DLD1 (cell line): ENCODE data around the gene NRXN2.

Experiments used
- in situ Hi-C: cut with HindIII; loops from 2 replicates; pipeline ENCODE4 v1.10.0; 2017; ENCODE audit warnings: low sequenced_read_pairs

NRXN2 gene

DNA sequence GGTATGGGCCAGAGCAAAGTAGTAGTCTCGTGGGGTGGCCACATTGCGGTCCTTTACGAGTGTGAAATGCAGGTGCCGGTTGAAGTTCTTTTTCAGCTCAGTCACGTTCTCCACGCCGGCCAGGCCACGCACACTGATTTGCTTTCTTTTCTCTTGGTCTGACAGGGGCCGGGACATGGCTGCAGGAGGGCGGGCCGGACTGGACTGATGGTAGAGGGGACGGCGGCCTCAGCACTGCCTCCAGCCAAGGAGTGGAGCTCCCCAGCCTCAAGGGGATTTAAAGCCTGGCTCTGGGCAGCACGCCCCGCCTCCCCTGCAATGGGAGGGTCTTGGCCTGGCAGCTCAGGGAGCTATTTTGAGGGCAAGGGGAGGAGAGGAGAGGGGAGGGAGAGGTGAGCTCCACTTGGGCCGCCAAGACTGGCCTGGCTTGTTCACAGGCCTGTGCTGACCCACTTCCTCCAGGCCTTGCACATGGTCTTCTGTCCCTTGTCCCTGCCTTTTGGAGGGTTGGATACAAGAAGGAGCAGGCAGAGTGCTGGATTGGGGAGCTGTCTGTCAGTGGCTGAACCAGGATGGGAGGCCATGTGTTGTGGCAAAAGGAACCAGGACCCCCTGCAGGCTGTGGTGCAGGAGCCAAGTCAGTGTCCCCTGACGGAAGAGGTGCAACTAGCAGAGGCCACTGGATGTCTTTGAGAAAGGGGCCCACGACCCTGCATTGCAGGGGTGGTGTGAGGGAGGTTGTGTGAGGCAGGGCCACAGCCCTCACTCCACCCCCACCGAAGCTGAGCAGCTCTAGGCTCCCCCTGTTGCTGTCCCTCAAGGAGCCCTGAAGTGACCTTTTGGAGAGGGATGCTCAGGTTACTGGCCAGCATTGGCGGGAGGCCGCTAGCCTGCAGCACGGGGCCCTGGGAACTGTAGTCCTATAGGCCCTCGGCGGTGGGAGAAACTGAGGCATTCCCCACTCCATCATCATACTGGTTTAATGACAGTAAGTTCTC is 37.0 kb upstream of the NRXN2 start, which contains the start of gene PYGM:
TSS of gene PYGM (minus strand) at position 253 of the 998 bp plus-strand sequence. CDS start at position 177, 76 bp downstream.
- in situ Hi-C loops = loop anchor here (10.0 kb wide), 1 partner anchor 45 kb away; no protein-coding TSS in a partner anchor

DNA sequence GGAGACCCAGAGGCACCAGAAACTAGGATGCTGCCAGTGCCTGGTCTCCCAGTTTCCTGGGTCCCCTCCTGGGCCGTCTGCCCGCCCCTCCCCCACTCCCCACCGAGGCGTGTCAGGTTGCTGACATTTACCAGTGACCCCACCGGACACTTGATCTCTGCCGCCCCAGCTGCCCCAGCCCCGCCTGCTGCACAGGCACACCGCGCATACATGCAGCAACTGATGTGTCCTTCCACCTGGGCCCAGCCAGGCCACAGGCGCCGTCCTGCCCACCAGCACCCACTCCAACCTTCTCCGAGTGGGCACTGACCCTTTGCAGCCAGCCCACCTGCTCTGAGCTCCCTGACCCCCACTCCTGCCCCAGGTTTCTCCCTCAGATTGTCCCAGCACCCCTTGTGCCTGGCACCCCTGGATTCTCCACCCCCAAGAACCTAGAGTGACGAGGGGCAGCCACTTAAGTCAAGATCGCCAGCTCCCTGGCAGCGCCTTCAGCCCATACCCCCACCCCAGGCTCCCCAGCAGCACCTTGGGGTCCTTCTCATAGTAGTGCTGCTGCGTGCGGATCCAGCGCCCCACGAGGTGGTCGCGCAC is 36.2 kb upstream of the NRXN2 start:
- in situ Hi-C loops = no loop called here

DNA sequence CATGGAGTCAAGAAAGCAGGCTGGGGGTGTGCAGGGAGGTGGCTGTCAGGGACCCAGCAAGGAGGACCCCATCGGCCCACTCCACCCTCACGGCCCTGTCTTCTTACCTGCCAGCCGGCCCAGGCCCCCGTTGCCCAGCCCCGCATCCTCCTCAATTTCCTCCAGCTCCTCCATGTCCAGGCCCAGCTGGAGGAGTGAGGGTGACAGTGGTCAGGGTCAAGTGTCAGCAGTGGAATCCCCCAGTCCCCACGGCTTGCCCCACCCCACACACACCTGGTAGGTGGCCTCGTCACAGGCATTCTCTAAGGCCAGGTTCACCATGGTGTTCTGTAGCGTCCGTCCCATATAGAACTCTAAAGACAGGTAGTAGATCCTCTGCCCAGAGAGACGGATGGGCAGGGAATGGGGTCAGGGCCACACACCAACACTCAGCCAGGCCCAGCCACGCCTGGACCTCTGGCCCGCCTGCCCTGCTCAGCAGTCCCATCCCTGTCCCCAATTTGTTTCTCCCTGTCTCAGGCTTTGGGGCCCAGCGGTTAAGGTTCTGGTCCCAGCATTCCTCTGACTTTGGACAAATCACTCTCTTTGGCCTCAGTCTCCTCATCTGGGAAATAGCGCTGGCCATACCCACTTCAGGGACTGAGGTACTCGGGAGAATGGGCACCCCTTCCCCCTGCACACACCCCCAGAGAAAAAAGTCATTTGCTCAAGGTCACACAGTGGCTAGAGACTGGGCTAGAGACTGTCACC is 35.5 kb upstream of the NRXN2 start:
- in situ Hi-C loops = no loop called here

DNA sequence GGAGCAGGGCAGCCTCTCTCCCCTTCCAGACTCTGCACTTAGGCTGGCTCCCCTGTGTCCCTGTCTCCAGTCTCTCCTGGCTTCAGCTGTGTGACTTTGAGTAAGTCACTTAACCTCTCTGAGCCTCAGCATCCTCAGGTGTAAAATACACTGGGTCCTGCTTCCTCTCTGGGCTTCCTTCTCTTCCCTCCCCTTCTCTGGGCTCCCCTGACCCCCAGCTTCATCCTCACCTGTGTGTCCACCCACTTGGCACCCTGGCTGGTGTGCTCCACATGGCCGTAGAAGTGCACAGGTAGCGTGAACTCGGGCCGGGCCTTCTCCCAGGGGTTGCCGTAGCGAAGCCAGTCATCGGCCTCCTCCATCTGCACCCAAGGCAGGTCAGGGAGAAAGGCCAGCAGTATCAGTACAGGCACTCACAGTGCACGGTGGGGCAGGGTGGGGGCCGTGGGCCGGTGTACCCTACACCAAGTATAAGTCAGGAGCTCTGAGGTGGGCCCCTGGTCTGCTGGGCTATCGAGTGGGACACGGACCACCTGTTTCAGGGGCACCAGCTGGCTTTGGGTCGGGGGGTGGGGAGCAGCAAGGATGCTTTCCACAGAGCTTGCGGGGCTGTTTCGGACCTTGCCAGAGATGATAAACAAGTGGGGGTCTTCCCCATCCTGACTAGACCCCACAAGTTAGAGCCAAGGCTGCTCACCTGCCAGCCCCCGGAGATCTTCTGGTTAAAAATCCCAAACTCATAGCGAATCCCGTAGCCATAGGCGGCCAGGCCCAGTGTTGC is 34.7 kb upstream of the NRXN2 start:
- in situ Hi-C loops = no loop called here

DNA sequence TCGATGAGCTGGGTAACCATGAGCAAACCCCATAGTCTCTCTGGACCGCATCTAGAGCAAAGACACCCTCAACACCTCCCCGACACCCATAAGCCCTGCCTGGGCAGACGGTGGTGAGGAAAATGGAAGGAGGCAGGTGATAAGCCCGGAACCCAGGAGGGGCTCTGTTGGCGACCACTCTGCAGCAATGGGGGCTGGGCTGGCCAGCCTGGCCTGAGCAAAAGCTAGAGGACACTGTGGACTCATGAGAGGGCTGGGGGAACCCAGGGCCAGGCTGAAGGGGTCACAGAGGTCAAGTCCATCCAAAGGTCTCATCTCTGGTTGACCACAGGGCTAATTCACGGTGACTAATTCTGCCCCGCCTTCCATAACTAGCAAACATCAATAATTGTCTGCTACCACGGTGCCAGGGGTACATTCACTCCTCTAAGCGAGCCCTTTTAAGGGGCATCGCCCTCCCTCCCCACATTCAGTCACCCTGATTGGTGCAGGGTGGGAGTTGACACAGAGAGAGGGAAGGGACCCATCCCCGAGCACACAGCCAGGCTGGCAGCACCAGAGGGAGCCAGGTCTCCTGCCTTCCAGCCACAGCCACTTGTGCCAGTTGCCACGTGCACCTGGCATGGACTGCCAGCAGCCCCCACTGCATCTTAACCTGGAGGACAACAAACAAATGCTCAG is 32.8 kb upstream of the NRXN2 start:
- in situ Hi-C loops = no loop called here

DNA sequence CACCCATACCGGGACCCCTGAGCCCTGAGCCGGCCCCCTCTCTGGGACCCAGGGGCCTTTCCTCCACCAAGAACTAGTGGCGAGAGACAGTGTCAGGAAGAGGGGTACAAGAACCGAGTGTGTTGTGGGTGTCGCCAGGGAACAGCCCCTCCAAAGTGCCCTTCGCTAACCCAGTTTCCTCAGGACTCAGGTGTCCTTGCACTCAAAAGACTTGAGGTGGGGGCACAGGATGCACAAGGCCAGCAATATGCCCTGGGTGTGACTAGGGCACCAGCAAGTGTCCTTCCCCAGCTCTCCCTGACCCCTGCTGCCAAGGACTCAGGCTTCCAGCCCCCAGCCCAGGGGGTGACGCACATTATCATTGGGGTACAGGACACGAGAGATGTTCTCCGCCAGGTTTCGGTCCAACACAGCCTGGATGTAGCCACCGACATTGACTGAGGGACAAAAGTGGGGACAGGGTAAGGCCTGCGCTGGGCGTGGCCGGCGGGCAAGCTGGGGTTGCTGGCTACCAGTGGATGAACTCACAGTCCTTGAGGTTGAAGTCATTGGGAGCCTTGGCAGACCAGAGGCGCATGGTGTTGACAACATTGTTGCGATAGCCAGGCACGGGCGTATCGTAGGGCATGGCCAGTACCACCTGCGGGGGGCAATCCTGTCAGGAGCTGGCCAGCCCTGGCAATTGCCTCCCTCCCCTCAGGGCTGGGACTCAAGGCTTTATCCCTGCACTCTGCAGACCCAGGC is 32.1 kb upstream of the NRXN2 start:
- in situ Hi-C loops = no loop called here

DNA sequence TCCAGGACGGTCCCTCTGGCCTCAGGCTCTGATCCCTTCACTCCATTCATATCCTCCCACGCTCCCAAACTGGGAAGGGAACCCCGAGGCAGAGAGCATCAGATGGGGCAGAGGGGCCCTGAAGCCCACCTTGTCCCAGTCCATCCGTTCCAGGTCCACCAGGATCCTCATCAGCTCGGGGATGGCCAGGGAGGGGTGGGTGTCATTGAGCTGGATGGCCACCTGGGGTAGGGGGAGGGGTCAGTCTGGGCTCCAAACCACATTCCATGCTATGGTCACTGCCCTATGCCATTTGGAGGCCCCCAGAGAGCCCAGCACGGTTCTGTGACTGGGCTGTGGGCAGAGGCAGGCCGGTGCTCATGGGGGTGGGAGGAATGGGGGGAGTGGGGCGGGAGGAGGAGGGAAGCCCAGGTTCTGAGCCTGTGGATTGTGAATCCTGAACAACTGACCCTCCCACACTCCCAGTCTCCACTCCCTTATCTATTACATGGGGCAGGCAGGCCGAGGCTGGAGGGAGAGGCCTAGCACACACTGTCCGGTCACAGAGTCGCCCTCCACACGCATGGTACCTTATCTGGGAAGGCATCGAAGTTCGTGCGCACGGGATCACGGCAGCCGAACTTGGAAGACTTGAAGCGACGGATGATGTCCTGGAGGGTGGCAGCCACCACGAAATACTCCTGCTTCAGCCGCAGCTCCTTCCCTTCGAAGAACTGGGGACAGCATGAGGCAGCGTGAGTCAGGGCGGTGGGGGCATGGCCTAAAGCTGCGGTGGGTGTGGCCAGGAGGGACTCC is 31.3 kb upstream of the NRXN2 start:
- in situ Hi-C loops = no loop called here

DNA sequence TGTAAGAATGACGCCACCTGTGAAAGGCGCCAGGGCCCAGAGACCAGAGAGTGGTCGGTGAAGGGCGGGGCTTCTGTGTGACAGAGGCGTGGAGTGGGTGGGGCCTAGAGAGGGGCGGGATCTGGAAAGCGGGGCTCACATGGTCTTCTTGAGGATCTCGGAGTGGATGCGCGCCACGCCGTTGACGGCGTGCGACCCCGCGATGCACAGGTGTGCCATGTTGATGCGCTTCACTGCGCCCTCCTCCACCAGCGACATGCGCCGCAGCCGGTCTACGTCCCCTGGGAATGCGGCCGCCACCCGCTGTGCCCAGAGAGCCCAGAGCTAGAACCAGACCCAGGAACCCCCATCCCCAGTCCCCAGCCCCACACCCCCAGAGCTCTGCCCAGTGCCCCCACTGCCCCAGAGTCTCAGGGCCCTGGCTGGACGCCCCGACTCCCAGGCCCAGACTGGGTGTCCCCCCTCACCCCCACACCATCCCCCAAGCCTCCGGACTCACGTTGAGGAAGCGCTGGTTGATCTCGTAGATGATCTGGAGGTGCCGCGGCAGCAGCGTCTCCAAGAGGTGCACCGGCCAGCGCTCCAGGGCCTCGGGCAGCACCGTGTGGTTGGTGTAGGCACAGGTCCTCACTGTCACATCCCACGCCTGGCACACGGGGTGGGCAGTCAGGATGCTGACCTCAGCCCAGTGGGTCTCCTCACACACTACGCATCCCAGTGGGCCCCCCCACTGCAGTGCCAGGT is 30.6 kb upstream of the NRXN2 start:
- in situ Hi-C loops = no loop called here

DNA sequence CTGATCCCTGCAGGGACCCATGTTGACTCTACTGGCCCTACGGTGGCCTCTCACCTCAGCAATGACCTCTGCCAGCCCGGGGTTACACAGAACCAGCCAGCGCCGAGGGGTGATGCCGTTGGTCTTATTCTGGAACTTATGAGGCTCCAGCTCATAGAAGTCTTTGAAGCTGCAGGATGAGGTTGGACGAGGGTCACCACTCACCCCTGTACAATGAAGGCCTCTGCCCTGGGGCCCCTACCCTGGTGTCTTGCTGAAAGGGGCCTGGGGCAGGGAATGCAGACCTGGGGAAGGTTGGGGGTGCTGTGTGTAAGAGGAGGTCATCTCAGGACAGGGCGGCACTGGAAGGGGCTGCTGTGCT is 30.0 kb upstream of the NRXN2 start:
- in situ Hi-C loops = no loop called here

DNA sequence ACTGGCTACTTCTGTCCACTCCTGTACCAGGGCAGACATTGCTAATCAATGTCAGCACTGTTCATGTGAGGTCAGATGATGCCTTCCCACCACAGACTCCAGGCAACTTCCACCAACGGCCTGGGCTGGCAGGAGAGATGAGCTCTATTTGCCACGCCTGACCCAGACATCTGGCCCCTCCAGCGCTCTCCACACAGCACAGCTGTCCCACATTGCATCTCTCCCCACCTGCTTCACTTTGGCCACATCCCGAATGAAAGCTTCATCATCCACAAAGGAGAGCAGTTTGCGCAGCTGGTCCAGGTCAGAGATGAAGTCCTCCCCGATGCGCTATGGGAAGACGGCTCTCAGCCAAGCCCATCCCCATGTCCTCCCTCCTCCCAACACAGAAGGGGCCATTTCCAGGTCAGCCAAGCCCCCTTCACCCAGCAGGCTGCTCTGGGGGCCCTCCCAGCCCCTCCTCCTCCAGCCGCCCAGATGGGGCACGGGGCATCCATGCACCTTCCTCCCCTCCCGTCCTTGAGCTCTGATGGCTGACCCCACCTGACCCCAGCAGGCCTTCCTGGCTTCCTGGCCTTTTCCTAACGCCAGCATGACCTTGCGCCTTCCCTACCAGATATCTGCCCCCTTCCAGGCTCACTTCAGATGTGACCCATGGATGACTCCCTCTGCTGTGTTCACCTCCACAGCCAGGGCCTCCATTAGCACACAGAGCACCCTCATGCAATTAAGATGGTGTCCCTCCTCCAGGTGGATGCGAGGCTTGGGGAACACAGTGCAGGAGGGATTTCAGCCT is 29.4 kb upstream of the NRXN2 start:
- in situ Hi-C loops = no loop called here

DNA sequence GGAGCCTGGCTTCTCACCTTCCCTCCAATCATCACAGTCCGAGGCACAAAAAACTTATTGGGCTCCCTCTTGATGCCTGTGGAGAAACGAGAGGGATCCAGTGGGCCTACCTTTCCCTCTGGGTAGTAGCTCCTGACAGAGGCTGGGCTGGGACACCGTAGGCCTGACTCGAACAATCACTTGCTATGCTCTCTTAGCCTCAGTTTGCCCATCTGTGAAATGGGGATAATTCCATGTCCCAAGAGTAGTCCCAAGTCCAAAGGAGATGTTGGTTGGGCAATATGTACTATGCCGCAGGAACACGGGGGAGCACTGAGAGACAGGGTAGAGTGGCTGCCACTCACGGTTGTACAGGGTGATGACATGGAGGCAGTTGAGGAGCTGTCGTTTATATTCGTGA is 28.6 kb upstream of the NRXN2 start:
- in situ Hi-C loops = no loop called here

DNA sequence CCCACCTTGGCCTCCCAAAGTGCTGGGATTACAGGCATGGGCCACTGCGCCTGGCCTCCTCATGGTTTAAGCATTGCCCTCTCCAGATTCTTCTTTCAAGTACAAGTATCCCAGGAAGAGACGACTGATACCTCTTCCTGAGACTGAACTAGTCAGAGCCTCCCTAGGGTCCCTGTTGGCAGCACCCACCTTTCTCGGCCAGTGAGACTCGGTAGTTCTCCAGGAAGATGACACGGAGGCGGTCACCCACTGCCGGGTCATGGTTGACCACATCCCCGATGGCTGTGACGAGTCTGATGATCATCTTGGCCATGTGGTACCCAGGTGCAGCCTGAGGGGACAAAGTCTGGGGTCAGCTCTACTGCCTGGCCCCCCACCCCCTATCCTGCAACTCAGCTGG is 28.1 kb upstream of the NRXN2 start:
- in situ Hi-C loops = no loop called here

DNA sequence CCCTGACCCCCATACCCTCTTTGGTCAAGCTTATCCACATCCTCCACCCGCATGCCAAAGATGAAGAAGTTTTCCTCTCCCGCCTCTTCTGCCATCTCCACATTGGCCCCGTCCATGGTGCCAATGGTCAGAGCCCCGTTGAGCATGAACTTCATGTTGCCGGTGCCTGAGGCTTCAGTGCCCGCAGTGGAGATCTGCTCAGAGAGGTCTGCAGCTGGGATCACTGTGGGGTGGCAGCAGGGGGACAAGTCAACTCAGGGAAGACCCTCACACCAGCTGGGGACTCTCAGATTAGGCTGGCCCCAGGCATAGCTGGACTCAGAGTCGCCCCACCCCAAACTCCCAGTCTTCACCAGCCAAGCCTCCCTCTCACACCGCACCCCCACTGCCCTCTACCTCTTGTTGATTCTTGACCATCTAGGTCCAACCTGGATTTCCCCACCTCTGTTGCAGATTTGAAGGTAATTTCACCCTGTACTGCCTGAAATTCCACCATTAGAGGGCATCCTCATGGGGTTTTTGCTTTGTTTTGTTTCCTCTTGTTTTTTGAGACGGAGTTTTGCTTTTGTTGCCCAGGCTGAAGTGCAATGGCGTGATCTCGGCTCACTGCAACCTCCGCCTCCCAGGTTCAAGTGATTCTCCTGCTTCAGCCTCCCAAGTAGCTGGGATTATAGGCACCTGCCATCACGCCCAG is 27.5 kb upstream of the NRXN2 start:
- in situ Hi-C loops = no loop called here

DNA sequence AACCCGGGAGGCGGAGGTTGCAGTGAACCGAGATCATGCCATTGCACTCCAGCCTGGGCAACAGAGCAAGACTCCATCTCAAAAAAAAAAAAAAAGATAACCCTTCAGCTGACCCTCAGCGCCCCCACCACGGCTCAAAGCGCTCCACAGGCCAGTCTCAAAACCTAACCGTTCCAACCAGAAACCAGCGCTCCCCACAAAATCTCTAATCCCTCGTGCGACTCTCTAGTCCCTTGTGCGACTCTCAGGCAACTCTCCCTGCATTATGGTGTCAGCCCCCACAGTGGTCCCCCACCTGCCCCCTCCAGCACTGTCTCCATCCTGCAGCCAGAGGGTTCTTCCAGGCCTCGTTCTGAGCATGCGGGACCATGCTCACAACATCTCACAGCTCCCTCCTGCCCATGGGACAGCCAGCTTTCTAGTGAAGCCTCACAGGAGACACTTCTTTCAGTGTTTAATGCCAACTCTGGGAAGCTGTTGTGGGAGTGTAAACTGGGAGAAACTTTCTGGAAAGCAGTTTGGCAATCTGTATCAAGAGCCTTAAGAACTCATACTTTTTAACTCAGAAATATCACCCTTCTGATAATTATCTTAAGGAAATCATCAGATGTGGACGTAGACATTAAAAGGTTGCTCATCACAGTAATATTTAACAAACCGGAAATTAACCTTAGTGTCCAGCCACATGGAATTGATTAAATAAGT is 25.1 kb upstream of the NRXN2 start:
- in situ Hi-C loops = no loop called here

DNA sequence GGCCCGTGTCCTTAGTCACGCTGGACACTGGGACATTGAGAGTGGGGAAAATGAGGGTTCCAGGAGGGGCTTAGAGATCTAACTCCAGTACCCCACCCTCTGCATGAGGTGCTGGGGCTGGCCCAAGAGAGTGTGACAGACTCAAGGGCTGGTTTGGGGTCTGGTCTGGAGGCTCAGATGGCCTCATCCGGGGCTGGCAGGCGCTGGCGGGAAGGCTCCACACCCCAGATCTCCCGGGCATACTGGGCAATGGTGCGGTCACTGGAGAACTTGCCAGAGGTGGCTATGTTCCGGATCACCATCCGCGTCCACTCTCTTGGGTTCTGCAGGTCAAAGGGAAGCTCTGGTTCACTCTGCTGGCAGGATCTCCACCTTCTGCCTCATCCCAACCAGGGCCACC is 23.5 kb upstream of the NRXN2 start:
- in situ Hi-C loops = no loop called here
